IMR-90 (cell line): Measurements from ENCODE around the gene PPP1R1A. TPM values are rescaled to one million over a fixed set of nuclear protein-coding genes. Genes with fewer than 3 reads are reported as not detected.

Source experiments
- ATAC-seq: fragments of 200-7000 bp; cut with Tn5 transposase; 2 replicates; pipeline ENCODE4 v1.9.1; 2020; ENCODE audit warnings: low read depth, mild to moderate bottlenecking, moderate library complexity
- BruUV-seq: library from RNA; stranded (reverse); fragments of 400-500 nt; replicated peaks from 2 replicates; lab custom pipeline; 2021; lab: Mats Ljungman, UMichigan
- CTCF ChIA-PET: fragments of 300-600 bp; formaldehyde crosslinking; extraction: SDS; loops from one replicate; lab custom pipeline; 2021; ENCODE audit warnings: antibody characterized with exemption; lab: Yijun Ruan, JAX
- POLR2A ChIA-PET: fragments of 300-600 bp; sonication (Branson Sonifier 250); formaldehyde crosslinking; loops from one replicate; lab custom pipeline; 2022; ENCODE audit warnings: antibody characterized with exemption; ENCODE audit not compliant: unreplicated experiment; lab: Charles Lee
- DNase-seq: peaks from one replicate; pipeline ENCODE4 v3.0.0; 2013
- H2AFZ ChIP-seq: replicated peaks from 2 replicates; pipeline ENCODE3; 2013; ENCODE audit warnings: low read length, mild to moderate bottlenecking; ENCODE audit not compliant: poor library complexity
- H2AK5ac ChIP-seq: 2 replicates; pipeline ENCODE4 v1.6.1; 2013; ENCODE audit warnings: low read depth, low read length, inconsistent platforms
- H2AK9ac ChIP-seq: replicated peaks from 2 replicates; pipeline ENCODE3; 2013; ENCODE audit warnings: mild to moderate bottlenecking, low read depth, low read length, moderate library complexity; ENCODE audit not compliant: poor library complexity
- H2BK120ac ChIP-seq: 2 replicates; pipeline ENCODE4 v1.6.1; 2013; ENCODE audit warnings: low read depth, low read length, inconsistent platforms
- H2BK15ac ChIP-seq: 3 replicates; pipeline ENCODE4 v1.6.1; 2013; ENCODE audit warnings: low read depth, low read length, inconsistent platforms
- H2BK20ac ChIP-seq: 2 replicates; pipeline ENCODE4 v1.6.1; 2013; ENCODE audit warnings: low read depth, mild to moderate bottlenecking, inconsistent platforms, low read length, moderate library complexity
- H2BK5ac ChIP-seq: 2 replicates; pipeline ENCODE4 v1.6.1; 2013; ENCODE audit warnings: mild to moderate bottlenecking, low read depth, low read length, inconsistent platforms; ENCODE audit not compliant: poor library complexity, severe bottlenecking
- H3K14ac ChIP-seq: replicated peaks from 2 replicates; pipeline ENCODE4 v1.6.1; 2013; ENCODE audit warnings: low read depth, low read length, inconsistent platforms
- H3K18ac ChIP-seq: 2 replicates; pipeline ENCODE4 v1.6.1; 2013; ENCODE audit warnings: low read depth, low read length, control low read depth
- H3K23ac ChIP-seq: 2 replicates; pipeline ENCODE4 v1.6.1; 2013; ENCODE audit warnings: low read depth, low read length, inconsistent platforms
- H3K27ac ChIP-seq: 2 replicates; pipeline ENCODE4 v1.5.1; 2013; ENCODE audit warnings: mild to moderate bottlenecking, control low read depth, low read length; ENCODE audit not compliant: insufficient read depth
- H3K27me3 ChIP-seq: 2 replicates; pipeline ENCODE4 v1.6.1; 2013; ENCODE audit warnings: low read length; ENCODE audit not compliant: control insufficient read depth, insufficient read depth
- H3K36me3 ChIP-seq: 2 replicates; pipeline ENCODE4 v1.6.1; 2013; ENCODE audit warnings: low read length, mixed read lengths; ENCODE audit not compliant: control insufficient read depth, insufficient read depth
- H3K4ac ChIP-seq: 2 replicates; pipeline ENCODE4 v1.6.1; 2013; ENCODE audit warnings: low read depth, low read length, inconsistent platforms
- H3K4me1 ChIP-seq: 2 replicates; pipeline ENCODE4 v1.6.1; 2013; ENCODE audit warnings: low read length, mixed read lengths; ENCODE audit not compliant: control insufficient read depth, insufficient read depth
- H3K4me2 ChIP-seq: 2 replicates; pipeline ENCODE4 v1.6.1; 2013; ENCODE audit warnings: low read depth, mild to moderate bottlenecking, control low read depth, low read length, moderate library complexity
- H3K4me3 ChIP-seq: 2 replicates; pipeline ENCODE4 v1.5.1; 2013; ENCODE audit warnings: low read depth, mild to moderate bottlenecking, control low read depth, low read length, moderate library complexity; ENCODE audit not compliant: insufficient read depth
- H3K56ac ChIP-seq: 2 replicates; pipeline ENCODE4 v1.6.1; 2013; ENCODE audit warnings: low read length, inconsistent platforms; ENCODE audit not compliant: insufficient read depth; ENCODE audit errors: extremely low read depth
- H3K79me1 ChIP-seq, 2 experiments: 2 replicates each; pipeline ENCODE4 v1.6.1; 2013; ENCODE audit warnings: low read length in 2 of 2, inconsistent platforms in 1 of 2, low read depth in 1 of 2
- H3K9ac ChIP-seq: 2 replicates; pipeline ENCODE4 v1.6.1; 2013; ENCODE audit warnings: low read depth, low read length, control low read depth
- H3K9me1 ChIP-seq: 2 replicates; pipeline ENCODE4 v1.6.1; 2013; ENCODE audit warnings: low read length, inconsistent platforms; ENCODE audit not compliant: insufficient read depth
- H3K9me3 ChIP-seq: 2 replicates; pipeline ENCODE4 v1.6.1; 2013; ENCODE audit warnings: low read length; ENCODE audit not compliant: control insufficient read depth, insufficient read depth
- H4K20me1 ChIP-seq: 2 replicates; pipeline ENCODE4 v1.6.1; 2013; ENCODE audit warnings: low read length, inconsistent platforms; ENCODE audit not compliant: insufficient read depth
- H4K5ac ChIP-seq: 2 replicates; pipeline ENCODE4 v1.6.1; 2013; ENCODE audit warnings: mild to moderate bottlenecking, low read depth, low read length, control low read depth
- H4K8ac ChIP-seq, 2 experiments: 2 replicates each; pipeline ENCODE4 v1.6.1; 2013; ENCODE audit warnings: low read depth in 2 of 2, low read length in 2 of 2, control low read depth in 1 of 2, inconsistent platforms in 1 of 2
- H4K91ac ChIP-seq: 2 replicates; pipeline ENCODE4 v1.6.1; 2013; ENCODE audit warnings: low read depth, low read length, inconsistent platforms; ENCODE audit not compliant: insufficient read depth
- CEBPB ChIP-seq: IDR thresholded peaks from 2 replicates; pipeline ENCODE4 v1.6.1; 2012; ENCODE audit warnings: low read depth, low read length, improper control_type of control experiment
- CHD1 ChIP-seq: IDR thresholded peaks from 2 replicates; pipeline ENCODE4 v1.6.1; 2012; ENCODE audit warnings: low read depth, low read length, improper control_type of control experiment
- FOS ChIP-seq: fragments of 150-350 bp; IDR thresholded peaks from 2 replicates; pipeline ENCODE4 v1.6.1; 2016; ENCODE audit warnings: low read depth, low read length
- MAFK ChIP-seq: IDR thresholded peaks from 2 replicates; pipeline ENCODE4 v1.6.1; 2012; ENCODE audit warnings: low read depth, low read length, improper control_type of control experiment
- MAZ ChIP-seq: IDR thresholded peaks from 2 replicates; pipeline ENCODE4 v1.6.1; 2012; ENCODE audit warnings: low read depth, mild to moderate bottlenecking, low read length, improper control_type of control experiment, moderate library complexity, borderline replicate concordance
- NFE2L2 ChIP-seq: fragments of 150-350 bp; IDR thresholded peaks from 2 replicates; pipeline ENCODE4 v1.6.1; 2016; ENCODE audit warnings: low read depth, mild to moderate bottlenecking, low read length
- POLR2A ChIP-seq: IDR thresholded peaks from 2 replicates; pipeline ENCODE4 v1.6.1; 2012; ENCODE audit warnings: mild to moderate bottlenecking, low read depth, low read length
- RCOR1 ChIP-seq: IDR thresholded peaks from 2 replicates; pipeline ENCODE4 v1.6.1; 2012; ENCODE audit warnings: mild to moderate bottlenecking, low read length, improper control_type of control experiment; ENCODE audit not compliant: insufficient replicate concordance
- RFX5 ChIP-seq: IDR thresholded peaks from 2 replicates; pipeline ENCODE4 v1.8.0; 2012; ENCODE audit warnings: low read depth, mild to moderate bottlenecking, low read length, moderate library complexity
- SMC3 ChIP-seq: fragments of 150-350 bp; IDR thresholded peaks from 2 replicates; pipeline ENCODE4 v1.6.1; 2016; ENCODE audit warnings: low read depth, mild to moderate bottlenecking, antibody characterized with exemption, low read length, moderate library complexity
- dilution Hi-C: fragments of 300-500 bp; cut with HindIII; formaldehyde crosslinking; loops from one replicate; pipeline ENCODE4 v1.14.3; 2018; ENCODE audit warnings: low sequenced_read_pairs; ENCODE audit not compliant: unreplicated experiment
- in situ Hi-C: fragments of 300-500 bp; cut with MboI; formaldehyde crosslinking; loops from 3 replicates; pipeline ENCODE4 v1.14.3; 2019; ENCODE audit warnings: low sequenced_read_pairs, inconsistent platforms, mixed read lengths
- intact Hi-C: fragments of 100-400 bp; cut with micrococcal nuclease; formaldehyde crosslinking; loops from 2 replicates; pipeline ENCODE4 v1.10.0; 2022
- polyA plus RNA-seq, 3 experiments: library from polyadenylated mRNA; depleted of rRNA; stranded (reverse); fragments of >200 nt; gene quantifications; 2 replicates each; pipeline ENCODE4 v1.2.3, GENCODE V29; 2012; ENCODE audit warnings: low replicate concordance in 1 of 3
- total RNA-seq: library from RNA; depleted of rRNA; stranded (reverse); fragments of >200 nt; gene quantifications from 2 replicates; pipeline ENCODE4 v1.2.3, GENCODE V29; 2012
- TF ChIP-seq, protein P1 (sequence below): fragments of 150-350 bp; IDR thresholded peaks from 2 replicates; pipeline ENCODE4 v1.6.1; 2017; ENCODE audit warnings: mild to moderate bottlenecking, antibody characterized with exemption, low read length, low read depth
- TF ChIP-seq, protein P2 (sequence below): conservative IDR thresholded peaks from 2 replicates; pipeline ENCODE4 v1.5.1; 2012; ENCODE audit warnings: mild to moderate bottlenecking, low read depth, low read length, improper control_type of control experiment
- TF ChIP-seq, protein P3 (sequence below): fragments of 150-350 bp; IDR thresholded peaks from 2 replicates; pipeline ENCODE4 v1.6.1; 2016; ENCODE audit warnings: low read depth, mild to moderate bottlenecking, low read length, moderate library complexity, borderline replicate concordance

The PPP1R1A gene
- total and polyA plus RNA-seq, 2 of the 4 experiments (the other 2 are of a cell fraction), result not detected

DNA sequence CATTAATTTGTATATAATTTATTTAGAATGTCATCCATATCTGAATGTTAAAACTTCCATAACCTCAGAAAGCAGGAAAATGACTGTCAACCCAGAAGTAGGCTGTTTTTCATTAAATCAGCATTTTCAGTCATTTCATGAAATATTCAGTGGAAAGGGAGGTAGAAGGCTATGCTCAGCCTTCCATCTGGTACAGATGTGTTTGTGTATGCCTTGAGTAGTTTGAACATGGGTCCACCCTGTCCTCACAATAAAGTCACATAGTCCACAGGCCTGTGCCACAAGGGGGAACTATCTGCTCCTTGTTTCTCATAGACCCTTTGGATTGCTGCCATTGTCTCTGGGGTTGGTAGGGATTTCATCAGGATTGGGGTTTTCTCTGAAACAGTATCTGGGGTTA is 37.1 kb upstream of the PPP1R1A start:
- POLR2A ChIA-PET, result no interaction called here
- CTCF ChIA-PET, result no interaction called here
- H3K4ac ChIP-seq, result no peak overlapping the region
- in situ Hi-C loops, result no loop called here
- TF ChIP-seq FOS (no peak), CHD1 (no peak), RFX5 (no peak), CEBPB (no peak), POLR2A (no peak), NFE2L2 (no peak), MAZ (no peak), SMC3 (no peak), RCOR1 (no peak), MAFK (no peak)
- TF ChIP-seq, protein P1, sequence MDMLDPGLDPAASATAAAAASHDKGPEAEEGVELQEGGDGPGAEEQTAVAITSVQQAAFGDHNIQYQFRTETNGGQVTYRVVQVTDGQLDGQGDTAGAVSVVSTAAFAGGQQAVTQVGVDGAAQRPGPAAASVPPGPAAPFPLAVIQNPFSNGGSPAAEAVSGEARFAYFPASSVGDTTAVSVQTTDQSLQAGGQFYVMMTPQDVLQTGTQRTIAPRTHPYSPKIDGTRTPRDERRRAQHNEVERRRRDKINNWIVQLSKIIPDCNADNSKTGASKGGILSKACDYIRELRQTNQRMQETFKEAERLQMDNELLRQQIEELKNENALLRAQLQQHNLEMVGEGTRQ, result no peak
- TF ChIP-seq, protein P2, sequence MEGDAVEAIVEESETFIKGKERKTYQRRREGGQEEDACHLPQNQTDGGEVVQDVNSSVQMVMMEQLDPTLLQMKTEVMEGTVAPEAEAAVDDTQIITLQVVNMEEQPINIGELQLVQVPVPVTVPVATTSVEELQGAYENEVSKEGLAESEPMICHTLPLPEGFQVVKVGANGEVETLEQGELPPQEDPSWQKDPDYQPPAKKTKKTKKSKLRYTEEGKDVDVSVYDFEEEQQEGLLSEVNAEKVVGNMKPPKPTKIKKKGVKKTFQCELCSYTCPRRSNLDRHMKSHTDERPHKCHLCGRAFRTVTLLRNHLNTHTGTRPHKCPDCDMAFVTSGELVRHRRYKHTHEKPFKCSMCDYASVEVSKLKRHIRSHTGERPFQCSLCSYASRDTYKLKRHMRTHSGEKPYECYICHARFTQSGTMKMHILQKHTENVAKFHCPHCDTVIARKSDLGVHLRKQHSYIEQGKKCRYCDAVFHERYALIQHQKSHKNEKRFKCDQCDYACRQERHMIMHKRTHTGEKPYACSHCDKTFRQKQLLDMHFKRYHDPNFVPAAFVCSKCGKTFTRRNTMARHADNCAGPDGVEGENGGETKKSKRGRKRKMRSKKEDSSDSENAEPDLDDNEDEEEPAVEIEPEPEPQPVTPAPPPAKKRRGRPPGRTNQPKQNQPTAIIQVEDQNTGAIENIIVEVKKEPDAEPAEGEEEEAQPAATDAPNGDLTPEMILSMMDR, result no peak
- TF ChIP-seq, protein P3, sequence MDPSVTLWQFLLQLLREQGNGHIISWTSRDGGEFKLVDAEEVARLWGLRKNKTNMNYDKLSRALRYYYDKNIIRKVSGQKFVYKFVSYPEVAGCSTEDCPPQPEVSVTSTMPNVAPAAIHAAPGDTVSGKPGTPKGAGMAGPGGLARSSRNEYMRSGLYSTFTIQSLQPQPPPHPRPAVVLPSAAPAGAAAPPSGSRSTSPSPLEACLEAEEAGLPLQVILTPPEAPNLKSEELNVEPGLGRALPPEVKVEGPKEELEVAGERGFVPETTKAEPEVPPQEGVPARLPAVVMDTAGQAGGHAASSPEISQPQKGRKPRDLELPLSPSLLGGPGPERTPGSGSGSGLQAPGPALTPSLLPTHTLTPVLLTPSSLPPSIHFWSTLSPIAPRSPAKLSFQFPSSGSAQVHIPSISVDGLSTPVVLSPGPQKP, result no peak
- no peaks in the 10 kb centered on the region for H4K20me1 ChIP-seq
- no peak overlapping the region for H4K91ac ChIP-seq
- no peak for DNase-seq
- no peak overlapping the region for H3K14ac ChIP-seq
- no peak overlapping the region for H3K4me3 ChIP-seq
- no peaks in the 10 kb centered on the region for H3K9me3 ChIP-seq
- no peak overlapping the region for H3K23ac ChIP-seq
- no peak overlapping the region for H3K27ac ChIP-seq
- H2AK5ac ChIP-seq, result no peak overlapping the region
- no peak overlapping the region for H2BK120ac ChIP-seq
- H3K9ac ChIP-seq, result no peak overlapping the region
- dilution Hi-C loops, result no loop called here
- H3K56ac ChIP-seq, result no peak overlapping the region
- H3K9me1 ChIP-seq, result no peaks in the 10 kb centered on the region
- no peak overlapping the region for H2AK9ac ChIP-seq
- no peak overlapping the region for H4K8ac ChIP-seq
- H3K18ac ChIP-seq, result no peak overlapping the region
- no peak overlapping the region for H4K5ac ChIP-seq
- H3K4me1 ChIP-seq, result no peaks in the 10 kb centered on the region
- no peak overlapping the region for H2AFZ ChIP-seq
- no TSS peak for BruUV-seq
- H2BK20ac ChIP-seq, result no peak overlapping the region
- no peaks in the 10 kb centered on the region for H3K27me3 ChIP-seq
- H3K79me1 ChIP-seq, result no peaks in the 10 kb centered on the region
- intact Hi-C loops, result no loop called here
- H2BK5ac ChIP-seq, result no peak overlapping the region
- no peak for ATAC-seq
- no peaks in the 10 kb centered on the region for H3K36me3 ChIP-seq
- H3K4me2 ChIP-seq, result no peak overlapping the region
- H2BK15ac ChIP-seq, result no peak overlapping the region
